ENCODE results near the gene TNFRSF21.

- TF ChIP-seq CTCF (IDR thresholded peaks at IDR 0.05) (no peak), POLR2A (IDR thresholded peaks at IDR 0.05) (no peak), POLR2AphosphoS5 (IDR thresholded peaks at IDR 0.05) (no peak)
Observed at GRCh38 chr6:47239546-47239945, 70.2 kb downstream of the TNFRSF21 start.

All from prostate gland (tissue), 2 donors.